ENCODE results near the gene PCDHB10.
"Not testable (repeated sequence)": the region's sequence is repeated elsewhere in the genome, so short reads cannot be mapped to it uniquely, and the experiment has no call there.

Gene PCDHB10

DNA sequence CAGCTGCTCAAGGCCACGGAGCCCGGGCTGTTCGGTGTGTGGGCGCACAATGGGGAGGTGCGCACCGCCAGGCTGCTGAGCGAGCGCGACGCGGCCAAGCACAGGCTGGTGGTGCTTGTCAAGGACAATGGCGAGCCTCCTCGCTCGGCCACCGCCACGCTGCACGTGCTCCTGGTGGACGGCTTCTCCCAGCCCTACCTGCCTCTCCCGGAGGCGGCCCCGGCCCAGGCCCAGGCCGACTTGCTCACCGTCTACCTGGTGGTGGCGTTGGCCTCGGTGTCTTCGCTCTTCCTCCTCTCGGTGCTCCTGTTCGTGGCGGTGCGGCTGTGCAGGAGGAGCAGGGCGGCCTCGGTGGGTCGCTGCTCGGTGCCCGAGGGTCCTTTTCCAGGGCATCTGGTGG is 3.0 kb upstream of the PCDHB10 start:
- H3K79me2 ChIP-seq (ENCODE audit: control insufficient read depth, insufficient read depth, low read length, unreplicated experiment); H3K4me3 ChIP-seq (ENCODE audit: low read depth, low read length); H2AFZ ChIP-seq (ENCODE audit: low read length, unreplicated experiment); H3K27ac ChIP-seq (ENCODE audit: low read depth, low read length); H3K4me1 ChIP-seq (ENCODE audit: control insufficient read depth, insufficient read depth, low read length, unreplicated experiment); H3K36me3 ChIP-seq (ENCODE audit: insufficient read depth, low read length); H3K27me3 ChIP-seq (ENCODE audit: insufficient read depth, low read length): not testable (repeated sequence)

DNA sequence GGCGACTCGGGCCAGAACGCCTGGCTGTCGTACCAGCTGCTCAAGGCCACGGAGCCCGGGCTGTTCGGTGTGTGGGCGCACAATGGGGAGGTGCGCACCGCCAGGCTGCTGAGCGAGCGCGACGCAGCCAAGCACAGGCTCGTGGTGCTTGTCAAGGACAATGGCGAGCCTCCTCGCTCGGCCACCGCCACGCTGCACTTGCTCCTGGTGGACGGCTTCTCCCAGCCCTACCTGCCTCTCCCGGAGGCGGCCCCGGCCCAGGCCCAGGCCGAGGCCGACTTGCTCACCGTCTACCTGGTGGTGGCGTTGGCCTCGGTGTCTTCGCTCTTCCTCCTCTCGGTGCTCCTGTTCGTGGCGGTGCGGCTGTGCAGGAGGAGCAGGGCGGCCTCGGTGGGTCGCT is 2.2 kb downstream of the PCDHB10 start:
- not testable (repeated sequence) for H3K27me3 ChIP-seq (ENCODE audit: insufficient read depth, low read length); H3K79me2 ChIP-seq (ENCODE audit: control insufficient read depth, insufficient read depth, low read length, unreplicated experiment); H2AFZ ChIP-seq (ENCODE audit: low read length, unreplicated experiment); H3K36me3 ChIP-seq (ENCODE audit: insufficient read depth, low read length); H3K27ac ChIP-seq (ENCODE audit: low read depth, low read length); H3K4me3 ChIP-seq (ENCODE audit: low read depth, low read length); H3K4me1 ChIP-seq (ENCODE audit: control insufficient read depth, insufficient read depth, low read length, unreplicated experiment)

GRCh38 chr5:141196363-141196762 is 4.2 kb downstream of the PCDHB10 start:
- Histone ChIP-seq H3K27me3 (ENCODE audit: insufficient read depth, low read length) (peaks cover 6% of the 10 kb centered on the region; the same call in 1 of the 2 replicates), H3K79me2 (ENCODE audit: control insufficient read depth, insufficient read depth, low read length, unreplicated experiment) (no peaks in the 10 kb centered on the region), H3K36me3 (ENCODE audit: insufficient read depth, low read length) (no peaks in the 10 kb centered on the region), H3K27ac (ENCODE audit: low read depth, low read length) (no peak overlapping the region), H3K4me1 (ENCODE audit: control insufficient read depth, insufficient read depth, low read length, unreplicated experiment) (no peaks in the 10 kb centered on the region), H2AFZ (ENCODE audit: low read length, unreplicated experiment) (no peak overlapping the region), H3K4me3 (ENCODE audit: low read depth, low read length) (no peak overlapping the region)

DNA sequence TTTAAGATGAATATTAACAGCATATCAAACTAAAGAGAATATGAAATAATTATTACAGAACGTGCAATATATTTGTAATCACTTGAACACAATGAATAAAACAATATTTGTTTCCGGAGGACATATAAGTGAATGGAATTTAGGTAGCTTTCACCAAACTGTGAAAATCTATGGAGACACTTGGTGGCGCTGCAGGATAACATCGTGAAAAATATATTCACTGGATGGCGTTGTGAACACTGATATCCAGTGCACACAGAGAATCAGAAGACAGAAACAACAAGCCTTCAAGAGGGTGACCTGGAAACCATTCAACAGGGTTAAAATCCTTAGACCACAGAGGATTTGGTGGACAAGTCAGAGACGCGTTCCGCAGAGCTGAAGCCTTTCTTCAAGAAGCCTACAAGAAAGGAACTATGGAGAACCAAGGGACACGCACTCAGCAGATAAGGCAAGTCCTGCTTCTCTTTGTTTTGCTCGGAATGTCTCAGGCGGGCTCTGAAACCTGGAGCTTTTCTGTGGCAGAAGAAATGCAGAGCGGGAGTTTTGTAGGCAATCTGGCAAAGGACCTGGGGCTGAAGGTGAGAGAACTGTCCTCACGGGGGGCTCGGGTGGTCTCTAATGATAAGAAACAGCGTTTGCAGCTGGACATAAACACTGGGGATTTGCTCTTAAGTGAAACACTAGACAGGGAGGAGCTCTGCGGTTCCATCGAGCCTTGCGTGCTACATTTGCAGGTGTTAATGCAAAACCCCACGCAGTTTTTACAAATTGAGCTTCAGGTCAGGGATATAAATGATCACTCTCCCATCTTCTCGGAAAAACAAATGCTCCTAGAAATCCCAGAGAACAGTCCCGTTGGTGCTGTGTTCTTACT is 7.4 kb downstream of the PCDHB10 start, which contains the start of gene PCDHB11:
Gene PCDHB11, plus strand, starts transcription at position 269 of the 877 bp plus-strand sequence. Its CDS starts 148 bp downstream, at position 417.
- no peaks in the 10 kb centered on the region for H3K36me3 ChIP-seq (ENCODE audit: insufficient read depth, low read length)
- H3K27ac ChIP-seq (ENCODE audit: low read depth, low read length) = no peak within 1 kb of the TSS
- no peak within 1 kb of the TSS for H2AFZ ChIP-seq (ENCODE audit: low read length, unreplicated experiment)
- H3K4me3 ChIP-seq (ENCODE audit: low read depth, low read length) = no peak within 1 kb of the TSS
- H3K4me1 ChIP-seq (ENCODE audit: control insufficient read depth, insufficient read depth, low read length, unreplicated experiment) = no peaks in the 10 kb centered on the region
- H3K27me3 ChIP-seq (ENCODE audit: insufficient read depth, low read length) = no peaks in the 10 kb centered on the region
- H3K79me2 ChIP-seq (ENCODE audit: control insufficient read depth, insufficient read depth, low read length, unreplicated experiment) = no peaks in the 10 kb centered on the region

DNA sequence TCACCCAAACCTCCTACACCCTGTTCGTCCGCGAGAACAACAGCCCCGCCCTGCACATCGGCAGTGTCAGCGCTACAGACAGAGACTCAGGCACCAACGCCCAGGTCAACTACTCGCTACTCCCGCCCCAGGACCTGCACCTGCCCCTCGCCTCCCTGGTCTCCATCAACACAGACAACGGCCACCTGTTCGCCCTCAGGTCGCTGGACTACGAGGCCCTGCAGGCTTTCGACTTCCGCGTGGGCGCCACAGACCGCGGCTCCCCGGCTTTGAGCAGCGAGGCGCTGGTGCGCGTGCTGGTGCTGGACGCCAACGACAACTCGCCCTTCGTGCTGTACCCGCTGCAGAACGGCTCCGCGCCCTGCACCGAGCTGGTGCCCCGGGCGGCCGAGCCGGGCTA is 9.0 kb downstream of the PCDHB10 start:
- H3K79me2 ChIP-seq (ENCODE audit: control insufficient read depth, insufficient read depth, low read length, unreplicated experiment); H3K27ac ChIP-seq (ENCODE audit: low read depth, low read length); H3K36me3 ChIP-seq (ENCODE audit: insufficient read depth, low read length); H3K4me3 ChIP-seq (ENCODE audit: low read depth, low read length); H3K4me1 ChIP-seq (ENCODE audit: control insufficient read depth, insufficient read depth, low read length, unreplicated experiment); H3K27me3 ChIP-seq (ENCODE audit: insufficient read depth, low read length); H2AFZ ChIP-seq (ENCODE audit: low read length, unreplicated experiment): not testable (repeated sequence)

- not testable (repeated sequence) for H3K4me3 ChIP-seq (ENCODE audit: low read depth, low read length); H2AFZ ChIP-seq (ENCODE audit: low read length, unreplicated experiment); H3K79me2 ChIP-seq (ENCODE audit: control insufficient read depth, insufficient read depth, low read length, unreplicated experiment); H3K27ac ChIP-seq (ENCODE audit: low read depth, low read length); H3K4me1 ChIP-seq (ENCODE audit: control insufficient read depth, insufficient read depth, low read length, unreplicated experiment); H3K36me3 ChIP-seq (ENCODE audit: insufficient read depth, low read length); H3K27me3 ChIP-seq (ENCODE audit: insufficient read depth, low read length)
Measured at GRCh38 chr5:141201646-141202045, 9.5 kb downstream of the PCDHB10 start.

- no peaks in the 10 kb centered on the region for H3K79me2 ChIP-seq (ENCODE audit: control insufficient read depth, insufficient read depth, low read length, unreplicated experiment)
- peaks cover 30% of the 10 kb centered on the region for H3K27me3 ChIP-seq (ENCODE audit: insufficient read depth, low read length)
- H2AFZ ChIP-seq (ENCODE audit: low read length, unreplicated experiment) = no peak within 1 kb of the TSS
- no peak within 1 kb of the TSS for H3K27ac ChIP-seq (ENCODE audit: low read depth, low read length)
- H3K4me1 ChIP-seq (ENCODE audit: control insufficient read depth, insufficient read depth, low read length, unreplicated experiment) = no peaks in the 10 kb centered on the region
- H3K4me3 ChIP-seq (ENCODE audit: low read depth, low read length) = no peak within 1 kb of the TSS
- no peaks in the 10 kb centered on the region for H3K36me3 ChIP-seq (ENCODE audit: insufficient read depth, low read length)
Measured at GRCh38 chr5:141208478-141208877, 16.3 kb downstream of the PCDHB10 start, which contains the start of gene PCDHB12. Gene PCDHB12 (plus strand): TSS chr5:141208719. CDS start chr5:141208908, 189 bp downstream.

DNA sequence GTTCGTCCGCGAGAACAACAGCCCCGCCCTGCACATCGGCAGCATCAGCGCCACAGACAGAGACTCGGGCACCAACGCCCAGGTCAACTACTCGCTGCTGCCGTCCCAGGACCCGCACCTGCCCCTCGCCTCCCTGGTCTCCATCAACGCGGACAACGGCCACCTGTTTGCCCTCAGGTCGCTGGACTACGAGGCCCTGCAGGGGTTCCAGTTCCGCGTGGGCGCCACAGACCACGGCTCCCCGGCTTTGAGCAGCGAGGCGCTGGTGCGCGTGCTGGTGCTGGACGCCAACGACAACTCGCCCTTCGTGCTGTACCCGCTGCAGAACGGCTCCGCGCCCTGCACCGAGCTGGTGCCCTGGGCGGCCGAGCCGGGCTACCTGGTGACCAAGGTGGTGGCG is 18.1 kb downstream of the PCDHB10 start:
- H3K4me3 ChIP-seq (ENCODE audit: low read depth, low read length); H2AFZ ChIP-seq (ENCODE audit: low read length, unreplicated experiment); H3K27ac ChIP-seq (ENCODE audit: low read depth, low read length); H3K4me1 ChIP-seq (ENCODE audit: control insufficient read depth, insufficient read depth, low read length, unreplicated experiment); H3K36me3 ChIP-seq (ENCODE audit: insufficient read depth, low read length); H3K79me2 ChIP-seq (ENCODE audit: control insufficient read depth, insufficient read depth, low read length, unreplicated experiment): not testable (repeated sequence)
- peaks cover 30% of the 10 kb centered on the region for H3K27me3 ChIP-seq (ENCODE audit: insufficient read depth, low read length)

DNA sequence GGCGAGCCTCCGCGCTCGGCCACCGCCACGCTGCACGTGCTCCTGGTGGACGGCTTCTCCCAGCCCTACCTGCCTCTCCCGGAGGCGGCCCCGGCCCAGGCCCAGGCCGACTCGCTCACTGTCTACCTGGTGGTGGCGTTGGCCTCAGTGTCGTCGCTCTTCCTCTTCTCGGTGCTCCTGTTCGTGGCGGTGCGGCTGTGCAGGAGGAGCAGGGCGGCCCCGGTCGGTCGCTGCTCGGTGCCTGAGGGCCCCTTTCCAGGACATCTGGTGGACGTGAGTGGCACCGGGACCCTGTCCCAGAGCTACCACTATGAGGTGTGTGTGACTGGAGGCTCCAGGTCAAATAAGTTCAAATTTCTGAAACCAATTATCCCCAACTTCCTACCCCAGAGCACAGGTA is 18.7 kb downstream of the PCDHB10 start:
- H3K27ac ChIP-seq (ENCODE audit: low read depth, low read length); H3K79me2 ChIP-seq (ENCODE audit: control insufficient read depth, insufficient read depth, low read length, unreplicated experiment); H3K4me3 ChIP-seq (ENCODE audit: low read depth, low read length); H2AFZ ChIP-seq (ENCODE audit: low read length, unreplicated experiment); H3K36me3 ChIP-seq (ENCODE audit: insufficient read depth, low read length); H3K4me1 ChIP-seq (ENCODE audit: control insufficient read depth, insufficient read depth, low read length, unreplicated experiment): not testable (repeated sequence)
- H3K27me3 ChIP-seq (ENCODE audit: insufficient read depth, low read length) = peaks cover 30% of the 10 kb centered on the region

- not testable (repeated sequence) for H3K36me3 ChIP-seq (ENCODE audit: insufficient read depth, low read length); H3K4me1 ChIP-seq (ENCODE audit: control insufficient read depth, insufficient read depth, low read length, unreplicated experiment); H3K4me3 ChIP-seq (ENCODE audit: low read depth, low read length); H3K79me2 ChIP-seq (ENCODE audit: control insufficient read depth, insufficient read depth, low read length, unreplicated experiment); H2AFZ ChIP-seq (ENCODE audit: low read length, unreplicated experiment); H3K27ac ChIP-seq (ENCODE audit: low read depth, low read length)
- H3K27me3 ChIP-seq (ENCODE audit: insufficient read depth, low read length) = peaks cover 27% of the 10 kb centered on the region
Measured at GRCh38 chr5:141213656-141214339, 21.6 kb downstream of the PCDHB10 start, which contains the start of gene PCDHB13. Gene PCDHB13 (plus strand): TSS chr5:141213919. CDS start chr5:141214124, 205 bp downstream.

- H2AFZ ChIP-seq (ENCODE audit: low read length, unreplicated experiment); H3K4me1 ChIP-seq (ENCODE audit: control insufficient read depth, insufficient read depth, low read length, unreplicated experiment); H3K36me3 ChIP-seq (ENCODE audit: insufficient read depth, low read length); H3K79me2 ChIP-seq (ENCODE audit: control insufficient read depth, insufficient read depth, low read length, unreplicated experiment); H3K27ac ChIP-seq (ENCODE audit: low read depth, low read length); H3K4me3 ChIP-seq (ENCODE audit: low read depth, low read length): not testable (repeated sequence)
- H3K27me3 ChIP-seq (ENCODE audit: insufficient read depth, low read length) = peaks cover 21% of the 10 kb centered on the region
Measured at GRCh38 chr5:141214583-141214982, 22.4 kb downstream of the PCDHB10 start.
